Adrenal gland (tissue), 5 donors: ENCODE results near the gene CDH12.
"Not testable (repeated sequence)": the region's sequence is repeated elsewhere in the genome, so short reads cannot be mapped to it uniquely, and the experiment has no call there.

Experiments used
- POLR2A ChIP-seq, 2 donors: fragments of 450-650 bp; IDR thresholded peaks; one replicate each; pipeline ENCODE4 v1.6.1; 2017; ENCODE audit warnings: antibody characterized with exemption in 2 of 2, mild to moderate bottlenecking in 2 of 2, moderate library complexity in 1 of 2
- TF ChIP-seq, protein P1 (sequence below), 6 experiments: fragments of 450-650 bp in 4 of 6; fragments of 200-600 bp in 2 of 6; sonication (generic) in 1 of 6; IDR thresholded peaks; 1 replicate in 5 of 6; 2 replicates in 1 of 6; pipeline versions ENCODE4 v1.5.1 to v1.8.0; 2016 to 2021; ENCODE audit warnings: antibody characterized with exemption in 6 of 6, mild to moderate bottlenecking in 2 of 6, moderate library complexity in 1 of 6
- donor health status: DM: no; HTN: no; CAD: no.

DNA sequence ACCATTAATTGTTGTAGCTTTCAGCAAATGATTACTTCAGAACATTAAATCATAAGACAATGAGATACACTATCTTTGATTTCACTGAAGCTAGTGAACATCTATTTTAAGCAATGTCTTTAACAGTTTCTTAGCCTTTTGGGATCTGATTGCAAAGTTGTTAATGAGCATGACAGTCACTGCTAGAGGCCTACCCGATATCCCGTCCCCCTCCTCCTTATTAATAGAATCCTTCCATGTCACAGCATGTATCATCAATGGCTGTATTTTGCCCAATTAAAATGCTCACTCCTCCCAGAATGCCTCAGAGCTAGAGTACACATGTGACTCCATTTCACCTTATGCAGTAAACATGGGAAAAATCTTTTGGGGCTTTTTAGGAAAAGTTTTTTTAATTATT, 852.0 kb downstream of the CDH12 start:
- TF ChIP-seq, protein P1, sequence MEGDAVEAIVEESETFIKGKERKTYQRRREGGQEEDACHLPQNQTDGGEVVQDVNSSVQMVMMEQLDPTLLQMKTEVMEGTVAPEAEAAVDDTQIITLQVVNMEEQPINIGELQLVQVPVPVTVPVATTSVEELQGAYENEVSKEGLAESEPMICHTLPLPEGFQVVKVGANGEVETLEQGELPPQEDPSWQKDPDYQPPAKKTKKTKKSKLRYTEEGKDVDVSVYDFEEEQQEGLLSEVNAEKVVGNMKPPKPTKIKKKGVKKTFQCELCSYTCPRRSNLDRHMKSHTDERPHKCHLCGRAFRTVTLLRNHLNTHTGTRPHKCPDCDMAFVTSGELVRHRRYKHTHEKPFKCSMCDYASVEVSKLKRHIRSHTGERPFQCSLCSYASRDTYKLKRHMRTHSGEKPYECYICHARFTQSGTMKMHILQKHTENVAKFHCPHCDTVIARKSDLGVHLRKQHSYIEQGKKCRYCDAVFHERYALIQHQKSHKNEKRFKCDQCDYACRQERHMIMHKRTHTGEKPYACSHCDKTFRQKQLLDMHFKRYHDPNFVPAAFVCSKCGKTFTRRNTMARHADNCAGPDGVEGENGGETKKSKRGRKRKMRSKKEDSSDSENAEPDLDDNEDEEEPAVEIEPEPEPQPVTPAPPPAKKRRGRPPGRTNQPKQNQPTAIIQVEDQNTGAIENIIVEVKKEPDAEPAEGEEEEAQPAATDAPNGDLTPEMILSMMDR (IDR thresholded peaks at IDR 0.05): not testable (repeated sequence)
- not testable (repeated sequence) for TF ChIP-seq POLR2A (IDR thresholded peaks at IDR 0.05)
